Bronchial smooth muscle cell (primary cell): ENCODE measurements around the gene PTGES3. TPM values are rescaled to one million over a fixed set of nuclear protein-coding genes. Genes with fewer than 3 reads are reported as not detected.

ENCODE experiments used
- total RNA-seq: library from RNA; depleted of rRNA; stranded (reverse); fragments of >200 nt; gene quantifications from 2 replicates; pipeline ENCODE4 v1.2.1, GENCODE V29; 2014

PTGES3 gene
- total RNA-seq, result 28.2 and 42.7 TPM in 2 replicates

DNA sequence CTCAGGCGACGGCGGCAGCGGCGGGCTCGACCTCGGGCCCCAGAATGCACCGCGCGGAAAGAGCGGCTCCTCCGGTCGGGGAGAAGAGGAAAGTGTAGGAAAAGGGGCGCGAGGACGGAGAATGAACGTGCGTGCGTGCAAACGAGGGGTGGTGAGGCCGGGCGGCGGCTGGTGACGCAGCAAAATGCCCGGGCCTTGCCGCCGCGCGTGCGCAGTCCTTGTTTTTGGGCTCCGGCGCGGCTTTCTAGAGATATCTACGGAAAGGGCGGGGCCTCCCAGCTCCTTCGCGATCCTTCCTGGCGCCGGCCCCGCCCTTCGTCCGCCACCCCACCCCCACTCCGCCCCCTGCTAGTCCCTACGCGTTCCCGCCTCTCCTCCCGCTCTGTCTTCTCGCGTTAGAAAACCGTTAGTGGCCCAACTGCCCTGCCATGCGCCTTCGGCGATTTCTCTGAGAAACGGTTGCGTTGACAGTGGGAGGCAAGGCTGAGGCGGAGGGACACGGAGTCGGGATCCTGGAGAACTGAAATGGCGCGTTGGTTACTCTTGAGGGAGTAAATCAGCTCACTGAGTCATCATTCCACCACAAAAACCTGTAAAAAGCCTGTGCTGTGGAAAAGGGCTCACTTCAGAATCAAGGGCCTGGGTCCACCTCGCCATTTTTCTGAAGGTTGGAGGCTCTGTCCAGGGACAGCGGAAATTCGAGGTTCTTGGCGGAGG, at the start of gene PTGES3:
PTGES3 (minus strand) TSS at position 156 of the 717 bp plus-strand sequence. CDS start 285 bp downstream, outside the sequence.

DNA sequence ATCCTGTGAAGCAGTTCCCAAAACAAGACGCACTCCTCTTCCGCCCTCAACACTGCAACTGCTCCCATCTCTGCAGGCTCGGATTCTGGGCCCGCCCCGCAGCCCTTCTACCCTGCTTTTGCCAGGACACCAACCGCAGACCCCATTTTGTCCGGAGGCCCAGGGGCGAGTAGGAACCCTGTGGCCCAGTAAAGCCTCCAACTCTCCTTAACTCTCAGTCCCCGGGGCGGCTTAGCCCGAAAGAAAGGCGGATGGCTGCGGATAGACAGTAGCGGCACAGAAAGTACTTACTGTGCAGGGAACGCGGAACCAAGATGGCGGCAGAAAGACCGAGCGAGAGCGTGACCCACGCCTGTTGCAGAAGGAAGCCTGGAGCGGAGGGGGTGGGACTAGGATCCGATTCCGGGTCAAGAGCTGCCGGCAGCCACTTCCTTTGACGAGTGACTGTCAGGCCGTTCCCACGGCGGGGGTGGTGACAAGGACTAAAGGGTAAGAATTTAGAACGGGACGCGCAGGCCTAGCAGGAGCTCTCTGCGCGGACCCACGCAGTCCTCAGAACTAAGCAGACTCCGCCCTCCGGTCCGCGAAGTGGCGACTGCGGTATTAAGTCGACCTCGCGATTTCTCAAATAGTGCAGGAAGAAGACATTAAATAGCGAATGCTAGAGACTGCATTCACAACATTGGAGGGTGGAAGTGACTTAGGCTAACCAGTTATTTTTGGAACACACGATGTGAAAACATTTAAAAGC, 37.1 kb upstream of the PTGES3 start, which contains the start of gene NACA:
NACA (minus strand) TSS at position 328 of the 751 bp plus-strand sequence. CDS start 778 bp downstream, outside the sequence.

DNA sequence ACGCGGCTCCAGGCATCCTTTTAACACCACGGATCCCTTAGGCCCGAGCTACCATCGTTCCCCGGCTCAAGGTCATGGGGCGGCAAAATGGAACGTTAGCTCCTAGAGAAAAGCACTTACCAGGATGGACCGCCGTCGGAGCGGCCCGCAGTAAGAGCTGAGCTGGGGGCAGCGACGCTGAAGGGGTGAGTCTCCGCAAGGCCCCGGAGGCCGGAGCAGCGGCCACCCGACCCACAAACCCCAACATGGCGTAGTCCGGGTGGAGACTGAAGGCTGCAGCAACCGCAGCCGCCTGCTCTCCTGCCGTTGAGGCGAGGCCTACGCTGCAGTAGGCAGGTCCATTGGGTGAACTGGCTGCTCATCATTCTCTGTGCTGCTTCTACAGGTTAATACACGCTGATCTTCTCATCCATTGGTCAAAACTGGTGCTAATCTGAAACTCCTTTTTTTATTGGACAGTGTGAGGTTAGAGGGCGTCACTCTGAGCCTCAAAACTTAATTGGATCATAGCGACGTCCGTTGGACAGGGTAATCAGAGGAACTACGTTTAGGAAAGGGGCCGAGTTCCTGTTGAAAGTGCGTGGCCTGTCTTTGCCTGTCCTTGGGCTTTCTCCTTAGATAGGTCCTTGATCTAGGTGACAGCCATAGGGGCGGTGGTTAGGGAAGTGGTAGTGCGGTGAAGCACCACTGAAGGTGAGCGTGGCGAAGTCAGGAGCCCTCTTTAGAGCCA, 42.2 kb downstream of the PTGES3 start, which contains the start of gene ATP5F1B:
ATP5F1B (minus strand) TSS at position 268 of the 730 bp plus-strand sequence; CDS start at position 247, 21 bp downstream.

GRCh38 chr12:56630180-56630632, 57.9 kb downstream of the PTGES3 start, which contains the start of gene BAZ2A:
Gene BAZ2A, minus strand, starts transcription at chr12:56630326. Its CDS starts 12,796 bp downstream, at chr12:56617530.

Other genes starting within 250 kb of the PTGES3 start
- 2.5 and 4.1 TPM in 2 replicates for gene TIMELESS, start 238.9 kb downstream of the PTGES3 start, total RNA-seq
- not detected in 2 replicates for gene MIP, start 233.6 kb downstream of the PTGES3 start, total RNA-seq
- gene SPRYD4, start 219.7 kb downstream of the PTGES3 start, total RNA-seq, result 0.94 and 1.6 TPM in 2 replicates
- 0.09 and 0.16 TPM in 2 replicates for gene GLS2, start 200.1 kb downstream of the PTGES3 start, total RNA-seq
- gene RBMS2, start 166.5 kb downstream of the PTGES3 start, total RNA-seq, result 9.3 and 9.5 TPM in 2 replicates
- gene BAZ2A, start 58.0 kb downstream of the PTGES3 start, total RNA-seq, result 12.3 and 13.1 TPM in 2 replicates
- gene ATP5F1B, start 42.3 kb downstream of the PTGES3 start, total RNA-seq, result 373 and 497 TPM in 2 replicates
- 1,375 and 1,523 TPM in 2 replicates for gene NACA, start 37.0 kb upstream of the PTGES3 start, total RNA-seq
- gene PRIM1, start 64.0 kb upstream of the PTGES3 start, total RNA-seq, result 3.6 and 6.1 TPM in 2 replicates
- 0.16 and 1.5 TPM in 2 replicates for gene HSD17B6, start 75.0 kb upstream of the PTGES3 start, total RNA-seq
- gene SDR9C7, start 246.1 kb upstream of the PTGES3 start, total RNA-seq, result not detected in 2 replicates